OCI-LY3 (cell line): Measurements from ENCODE around the gene EEA1.

Experiments
- EZH2phosphoT487 ChIP-seq: fragments of 200-600 bp; shearing (Covaris generic); IDR thresholded peaks from 2 replicates; pipeline ENCODE4 v1.6.1; 2018; ENCODE audit warnings: antibody characterized with exemption, mixed run types, low read depth
- TF ChIP-seq, protein P1 (sequence below): fragments of 200-600, 300-600 bp; sonication (generic); IDR thresholded peaks from 2 replicates; pipeline ENCODE4 v1.5.1; 2014; ENCODE audit warnings: antibody characterized with exemption, low read length, low read depth

DNA sequence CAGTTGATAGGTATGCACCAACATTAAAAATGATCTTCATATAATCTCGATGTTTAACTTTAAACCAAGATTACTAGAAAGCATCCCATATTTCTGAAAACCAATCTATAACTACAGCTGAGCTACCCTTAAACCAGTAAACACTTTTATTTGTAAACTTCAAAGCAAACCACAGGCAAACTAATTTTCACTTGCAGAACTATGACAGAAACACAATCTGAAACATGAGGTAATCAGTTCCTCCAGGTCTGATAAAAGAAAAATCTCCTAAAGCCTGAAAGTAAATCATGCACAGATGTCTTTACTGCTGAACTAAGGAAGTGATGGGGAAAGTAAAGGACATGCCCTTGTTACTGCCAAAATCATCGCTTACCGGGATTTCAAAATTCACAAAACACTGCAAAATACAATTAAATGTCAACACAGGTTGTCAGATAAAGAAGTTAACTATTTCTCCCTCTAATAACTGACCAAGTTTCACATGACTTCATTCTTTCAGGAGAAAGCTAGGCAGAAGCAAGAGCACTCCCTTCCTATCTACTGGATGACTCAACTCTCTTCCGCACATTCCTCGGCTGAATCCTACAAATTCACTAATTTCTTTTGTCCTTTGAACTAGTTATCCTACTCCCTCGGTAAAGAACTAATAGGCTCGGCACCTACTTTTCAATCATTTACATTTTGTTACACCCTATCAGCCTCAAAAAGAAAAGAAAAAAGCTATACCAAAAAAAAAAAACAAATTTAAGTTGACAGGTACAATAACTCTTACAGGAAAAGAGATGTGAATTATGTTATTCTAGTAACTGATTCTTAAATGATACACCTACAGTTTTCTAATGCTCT lies 1.4 kb downstream of the EEA1 start:
- TF ChIP-seq, protein P1, sequence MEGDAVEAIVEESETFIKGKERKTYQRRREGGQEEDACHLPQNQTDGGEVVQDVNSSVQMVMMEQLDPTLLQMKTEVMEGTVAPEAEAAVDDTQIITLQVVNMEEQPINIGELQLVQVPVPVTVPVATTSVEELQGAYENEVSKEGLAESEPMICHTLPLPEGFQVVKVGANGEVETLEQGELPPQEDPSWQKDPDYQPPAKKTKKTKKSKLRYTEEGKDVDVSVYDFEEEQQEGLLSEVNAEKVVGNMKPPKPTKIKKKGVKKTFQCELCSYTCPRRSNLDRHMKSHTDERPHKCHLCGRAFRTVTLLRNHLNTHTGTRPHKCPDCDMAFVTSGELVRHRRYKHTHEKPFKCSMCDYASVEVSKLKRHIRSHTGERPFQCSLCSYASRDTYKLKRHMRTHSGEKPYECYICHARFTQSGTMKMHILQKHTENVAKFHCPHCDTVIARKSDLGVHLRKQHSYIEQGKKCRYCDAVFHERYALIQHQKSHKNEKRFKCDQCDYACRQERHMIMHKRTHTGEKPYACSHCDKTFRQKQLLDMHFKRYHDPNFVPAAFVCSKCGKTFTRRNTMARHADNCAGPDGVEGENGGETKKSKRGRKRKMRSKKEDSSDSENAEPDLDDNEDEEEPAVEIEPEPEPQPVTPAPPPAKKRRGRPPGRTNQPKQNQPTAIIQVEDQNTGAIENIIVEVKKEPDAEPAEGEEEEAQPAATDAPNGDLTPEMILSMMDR, result no peak
- no peak for TF ChIP-seq EZH2phosphoT487
